HEK293 (cell line): ENCODE measurements around the gene THUMPD2.

ENCODE experiments used
- CTCF ChIA-PET: fragments of 350-600 bp; formaldehyde crosslinking; extraction: SDS; loops from one replicate; lab custom pipeline; 2021; ENCODE audit warnings: antibody characterized with exemption; lab: Yijun Ruan, JAX
- POLR2A ChIA-PET: fragments of 300-600 bp; formaldehyde crosslinking; extraction: SDS; loops from one replicate; lab custom pipeline; 2020; ENCODE audit warnings: antibody characterized with exemption, inconsistent platforms; lab: Yijun Ruan, JAX
- H3K27ac ChIP-seq: fragments of 200-500 bp; sonication (Bioruptor generic); 2 replicates; pipeline ENCODE4 v1.5.1; 2014; ENCODE audit warnings: low read depth, low read length, control low read depth, inconsistent platforms; ENCODE audit errors: extremely low read depth
- H3K36me3 ChIP-seq, 2 experiments: fragments of 200-500 bp in 1 of 2; sonication (Bioruptor generic) in 1 of 2; 1 replicate in 1 of 2; 2 replicates in 1 of 2; pipeline ENCODE4 v1.5.1; 2014 to 2017; ENCODE audit warnings: inconsistent platforms in 2 of 2, low read length in 2 of 2; ENCODE audit not compliant: control insufficient read depth in 2 of 2, insufficient read depth in 1 of 2
- H3K4me1 ChIP-seq: fragments of 200-500 bp; sonication (Bioruptor generic); 2 replicates; pipeline ENCODE4 v1.5.1; 2014; ENCODE audit warnings: mild to moderate bottlenecking, low read length, inconsistent platforms; ENCODE audit not compliant: control insufficient read depth, insufficient read depth
- H3K4me3 ChIP-seq: 2 replicates; pipeline ENCODE4 v1.5.1; 2011; ENCODE audit warnings: low read depth, mild to moderate bottlenecking, control low read depth, low read length, moderate library complexity
- H3K9me3 ChIP-seq: fragments of 200-500 bp; sonication (Bioruptor generic); 2 replicates; pipeline ENCODE4 v1.5.1; 2014; ENCODE audit warnings: low read depth, low read length, inconsistent platforms; ENCODE audit not compliant: control insufficient read depth, insufficient read depth
- REST ChIP-seq: fragments of 450-650 bp; formaldehyde crosslinking; IDR thresholded peaks from 2 replicates; pipeline ENCODE4 v1.5.1; 2016; ENCODE audit warnings: missing biosample characterization, missing genetic modification characterization
- SCRT2 ChIP-seq: fragments of 450-650 bp; formaldehyde crosslinking; IDR thresholded peaks from 2 replicates; pipeline ENCODE4 v1.5.1; 2016; ENCODE audit warnings: missing biosample characterization, missing genetic modification characterization
- WT1 ChIP-seq: fragments of 450-650 bp; formaldehyde crosslinking; IDR thresholded peaks from 2 replicates; pipeline ENCODE4 v1.5.1; 2016; ENCODE audit warnings: missing biosample characterization, missing genetic modification characterization
- ZBTB17 ChIP-seq: fragments of 450-650 bp; formaldehyde crosslinking; IDR thresholded peaks from 2 replicates; pipeline ENCODE4 v1.5.1; 2016; ENCODE audit warnings: missing biosample characterization, missing genetic modification characterization
- ZFHX2 ChIP-seq: fragments of 450-650 bp; formaldehyde crosslinking; conservative IDR thresholded peaks from 2 replicates; pipeline ENCODE4 v1.5.1; 2016; ENCODE audit warnings: missing biosample characterization, missing genetic modification characterization
- ZIC2 ChIP-seq: fragments of 450-650 bp; formaldehyde crosslinking; IDR thresholded peaks from 2 replicates; pipeline ENCODE4 v1.5.1; 2016; ENCODE audit warnings: missing biosample characterization, missing genetic modification characterization
- ZNF169 ChIP-seq: fragments of 450-650 bp; formaldehyde crosslinking; IDR thresholded peaks from 2 replicates; pipeline ENCODE4 v1.5.1; 2016; ENCODE audit warnings: missing biosample characterization, missing genetic modification characterization
- ZNF174 ChIP-seq: fragments of 450-650 bp; formaldehyde crosslinking; IDR thresholded peaks from 2 replicates; pipeline ENCODE4 v1.5.0; 2017; ENCODE audit warnings: missing biosample characterization, mild to moderate bottlenecking, missing genetic modification characterization
- ZNF239 ChIP-seq: fragments of 450-650 bp; formaldehyde crosslinking; IDR thresholded peaks from 2 replicates; pipeline ENCODE4 v1.5.1; 2016; ENCODE audit warnings: missing biosample characterization, missing genetic modification characterization
- ZNF449 ChIP-seq: fragments of 450-650 bp; formaldehyde crosslinking; IDR thresholded peaks from 2 replicates; pipeline ENCODE4 v1.5.1; 2017; ENCODE audit warnings: missing biosample characterization, mild to moderate bottlenecking, missing genetic modification characterization, moderate library complexity
- ZNF501 ChIP-seq: fragments of 450-650 bp; formaldehyde crosslinking; IDR thresholded peaks from 2 replicates; pipeline ENCODE4 v1.5.1; 2016; ENCODE audit warnings: missing biosample characterization, missing genetic modification characterization
- ZNF513 ChIP-seq: fragments of 450-650 bp; IDR thresholded peaks from 2 replicates; pipeline ENCODE4 v1.5.1; 2018; ENCODE audit warnings: missing biosample characterization, missing genetic modification characterization
- ZNF518A ChIP-seq: fragments of 450-650 bp; formaldehyde crosslinking; conservative IDR thresholded peaks from 2 replicates; pipeline ENCODE4 v1.5.1; 2016; ENCODE audit warnings: low read depth, missing biosample characterization, missing genetic modification characterization
- ZNF561 ChIP-seq: fragments of 450-650 bp; IDR thresholded peaks from 2 replicates; pipeline ENCODE4 v1.5.1; 2018; ENCODE audit warnings: missing biosample characterization, missing genetic modification characterization, borderline replicate concordance
- ZNF596 ChIP-seq: fragments of 450-650 bp; IDR thresholded peaks from 2 replicates; pipeline ENCODE4 v1.5.0; 2018; ENCODE audit warnings: missing biosample characterization, mild to moderate bottlenecking, missing genetic modification characterization, moderate library complexity
- ZNF623 ChIP-seq: fragments of 450-650 bp; formaldehyde crosslinking; IDR thresholded peaks from 2 replicates; pipeline ENCODE4 v1.5.1; 2016; ENCODE audit warnings: missing biosample characterization, missing genetic modification characterization
- ZNF624 ChIP-seq: fragments of 450-650 bp; formaldehyde crosslinking; IDR thresholded peaks from 2 replicates; pipeline ENCODE4 v1.5.1; 2017; ENCODE audit warnings: missing biosample characterization, missing genetic modification characterization
- ZNF629 ChIP-seq: fragments of 450-650 bp; formaldehyde crosslinking; IDR thresholded peaks from 2 replicates; pipeline ENCODE4 v1.5.1; 2017; ENCODE audit warnings: missing biosample characterization, missing genetic modification characterization
- ZNF670 ChIP-seq: fragments of 450-650 bp; formaldehyde crosslinking; IDR thresholded peaks from 2 replicates; pipeline ENCODE4 v1.5.1; 2016; ENCODE audit warnings: missing biosample characterization, missing genetic modification characterization, low read depth
- ZNF768 ChIP-seq: fragments of 450-650 bp; formaldehyde crosslinking; IDR thresholded peaks from 2 replicates; pipeline ENCODE4 v1.5.1; 2018; ENCODE audit warnings: missing biosample characterization, mild to moderate bottlenecking, missing genetic modification characterization

THUMPD2 gene

GRCh38 chr2:39706945-39707344, 72.1 kb downstream of the THUMPD2 start:
- Histone ChIP-seq H3K36me3 (no peaks in the 10 kb centered on the region), H3K4me3 (no peak overlapping the region), H3K27ac (no peak overlapping the region), H3K9me3 (no peaks in the 10 kb centered on the region), H3K4me1 (no peaks in the 10 kb centered on the region)
- CTCF ChIA-PET, result no interaction called here
- POLR2A ChIA-PET, result no interaction called here
- TF ChIP-seq REST (tag by site-specific recombination) (no peak), WT1 (tag by site-specific recombination) (no peak), ZNF768 (tag by site-specific recombination) (no peak), ZNF561 (no peak), ZNF629 (tag by site-specific recombination) (no peak), SCRT2 (tag by site-specific recombination) (no peak), ZNF623 (no peak), ZNF169 (tag by site-specific recombination) (no peak), ZBTB17 (tag by site-specific recombination) (no peak), ZNF513 (tag by site-specific recombination) (no peak), ZNF518A (tag by site-specific recombination) (no peak), ZNF449 (tag by site-specific recombination) (no peak), ZNF239 (tag by site-specific recombination) (no peak), ZFHX2 (tag by site-specific recombination) (no peak), ZNF501 (no peak), ZNF670 (no peak), ZNF596 (tag by site-specific recombination) (no peak), ZIC2 (tag by site-specific recombination) (no peak), ZNF174 (tag by site-specific recombination) (no peak), ZNF624 (tag by site-specific recombination) (no peak)
